Mucosa of gallbladder (tissue), 1 donor: ENCODE data around the gene YWHAQ. TPM values are rescaled to one million over a fixed set of nuclear protein-coding genes. Genes with fewer than 3 reads are reported as not detected.
A peak's percentile ranks its signal among the peaks of the same experiment; 100 is the strongest.
"Not testable (repeated sequence)": the region's sequence is repeated elsewhere in the genome, so short reads cannot be mapped to it uniquely, and the experiment has no call there.

Experiments used
- DNase-seq: peaks from one replicate; pipeline ENCODE4 v3.0.0-alpha.2; 2020; ENCODE audit warnings: low spot score
- total RNA-seq: library from RNA; stranded (reverse); gene quantifications from one replicate; pipeline ENCODE4 v1.2.1, GENCODE V29; 2021
- donor health status: DM: no; HTN: no; CAD: no.

YWHAQ gene
- total RNA-seq, 1 donor from 2014 or later: 250 TPM

DNA sequence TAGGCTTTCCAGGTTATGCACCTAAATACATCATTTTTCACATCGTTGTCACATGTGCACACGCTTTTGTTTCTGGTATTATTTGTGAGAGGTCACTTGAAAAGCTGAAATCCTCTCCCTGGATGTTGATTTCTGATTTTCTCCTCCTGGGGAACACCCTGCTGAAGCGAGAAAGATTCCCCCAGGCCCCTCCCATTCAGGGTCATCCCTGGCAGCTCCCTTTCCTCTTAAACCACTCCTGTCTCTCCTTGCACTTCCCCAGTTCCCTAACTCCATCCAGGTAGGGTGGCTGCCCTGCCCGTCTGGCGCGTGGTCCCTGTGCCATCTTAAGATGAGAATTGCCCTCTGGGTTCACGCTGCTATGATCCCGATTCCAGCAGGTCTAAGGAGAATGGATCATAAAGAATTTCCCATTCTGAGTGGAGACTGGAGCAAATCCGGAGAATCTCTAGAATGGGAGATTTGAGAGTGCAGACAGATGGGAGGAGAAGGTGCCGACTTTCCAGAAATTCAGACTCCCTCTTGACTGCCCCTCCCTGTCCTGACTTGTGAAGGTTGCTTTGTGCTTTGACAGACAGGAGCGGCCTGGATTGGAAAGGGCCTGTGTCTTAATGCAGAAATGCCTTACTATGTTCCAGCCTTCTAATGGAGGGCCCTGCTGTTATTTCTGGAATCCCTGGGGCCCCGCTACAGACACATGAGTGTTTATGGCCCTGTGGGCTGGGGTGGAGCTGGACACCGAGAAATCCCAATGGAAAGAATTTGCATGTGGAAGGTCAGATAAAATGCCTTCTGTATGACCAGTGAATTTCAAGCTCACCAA lies 1.3 kb upstream of the YWHAQ start:
- DNase-seq: no peak

DNA sequence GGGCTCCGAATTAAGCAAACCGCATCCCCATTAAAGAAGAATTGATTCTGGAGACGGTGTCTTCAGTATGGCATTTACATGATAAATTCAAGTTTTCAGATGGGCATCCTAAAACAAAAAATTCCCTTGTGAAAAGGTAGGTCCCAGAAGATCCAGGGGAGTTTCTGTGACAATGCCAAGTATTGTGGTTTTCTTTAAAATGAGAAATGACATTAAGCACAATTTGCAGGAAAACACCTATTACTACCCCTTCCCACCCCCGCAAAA lies 689 bp upstream of the YWHAQ start:
- no peak for DNase-seq

- DNase-seq: peak; percentile 61
Measured at GRCh38 chr2:9630117-9630735, 571 bp downstream of the YWHAQ start.

- no peak for DNase-seq
Measured at GRCh38 chr2:9629222-9630116, 1.3 kb downstream of the YWHAQ start.

GRCh38 chr2:9627310-9627709 lies 3.5 kb downstream of the YWHAQ start:
- no peak for DNase-seq

GRCh38 chr2:9623151-9623550 lies 7.6 kb downstream of the YWHAQ start:
- DNase-seq: no peak

- DNase-seq: not testable (repeated sequence)
Measured at GRCh38 chr2:9621655-9622054, 9.1 kb downstream of the YWHAQ start.

DNA sequence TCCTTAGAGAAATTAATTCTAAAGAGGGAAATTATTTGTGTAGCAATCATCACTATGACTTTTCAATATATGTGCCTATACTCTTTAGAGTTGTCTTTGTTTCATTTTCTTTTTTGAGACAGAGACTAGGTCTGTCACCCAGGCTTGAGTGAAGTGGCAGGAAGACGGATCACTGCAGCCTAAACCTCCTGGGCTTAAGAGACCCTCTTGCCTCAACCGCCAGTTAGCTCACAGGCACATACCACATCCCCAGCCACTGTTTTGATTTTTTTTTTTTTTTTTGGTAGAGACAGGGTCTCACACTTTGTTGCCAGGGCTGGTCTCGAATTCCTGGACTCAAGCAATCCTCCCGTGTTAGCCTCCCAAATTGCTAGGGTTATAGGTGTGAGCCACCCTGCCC lies 12.4 kb downstream of the YWHAQ start:
- no peak for DNase-seq

GRCh38 chr2:9617749-9618148 lies 13.0 kb downstream of the YWHAQ start:
- DNase-seq: no peak

- DNase-seq: no peak
Measured at GRCh38 chr2:9617296-9617695, 13.5 kb downstream of the YWHAQ start.

DNA sequence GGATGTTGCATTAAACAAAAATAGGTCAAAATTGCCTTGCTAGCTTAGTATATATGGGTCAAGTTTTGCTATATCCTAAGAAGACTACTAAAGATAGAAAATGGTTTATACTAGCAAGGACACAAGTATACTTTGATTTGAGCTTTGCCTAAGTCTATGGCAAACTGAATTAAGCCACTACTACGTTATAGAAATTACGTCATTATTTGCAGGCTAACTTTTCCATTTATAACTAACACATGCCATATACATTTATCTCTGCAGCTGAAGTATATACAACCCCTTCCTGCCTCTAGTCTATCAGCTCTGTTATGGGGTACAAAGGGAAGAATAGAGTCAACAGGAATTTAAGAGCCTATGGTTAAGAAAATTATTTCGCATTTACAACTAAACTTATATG lies 16.2 kb downstream of the YWHAQ start:
- no peak for DNase-seq

- no peak for DNase-seq
Measured at GRCh38 chr2:9613291-9613690, 17.5 kb downstream of the YWHAQ start.

GRCh38 chr2:9611549-9611912 lies 19.3 kb downstream of the YWHAQ start:
- not testable (repeated sequence) for DNase-seq

GRCh38 chr2:9610781-9611548 lies 19.8 kb downstream of the YWHAQ start:
- DNase-seq: no peak

GRCh38 chr2:9608491-9608890 lies 22.3 kb downstream of the YWHAQ start:
- DNase-seq: not testable (repeated sequence)

DNA sequence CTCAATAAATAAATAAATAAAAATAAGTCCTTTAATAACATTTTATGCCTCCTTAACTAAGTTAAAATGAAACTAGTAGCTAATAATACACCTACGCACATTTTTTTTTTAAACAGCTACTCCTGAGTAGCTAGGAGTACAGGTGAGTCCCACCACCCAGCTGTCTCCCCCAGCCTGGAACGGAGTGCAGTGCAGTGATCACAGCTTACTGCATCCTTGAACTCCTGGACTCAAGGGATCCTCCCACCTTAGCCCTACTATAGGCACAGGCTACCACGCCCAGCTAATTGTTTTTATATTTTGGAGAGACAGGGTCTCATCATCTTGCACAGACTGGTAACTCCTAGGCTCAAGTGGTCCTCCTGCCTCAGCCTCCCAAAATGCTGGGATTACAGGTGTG lies 28.4 kb downstream of the YWHAQ start:
- DNase-seq: no peak

DNA sequence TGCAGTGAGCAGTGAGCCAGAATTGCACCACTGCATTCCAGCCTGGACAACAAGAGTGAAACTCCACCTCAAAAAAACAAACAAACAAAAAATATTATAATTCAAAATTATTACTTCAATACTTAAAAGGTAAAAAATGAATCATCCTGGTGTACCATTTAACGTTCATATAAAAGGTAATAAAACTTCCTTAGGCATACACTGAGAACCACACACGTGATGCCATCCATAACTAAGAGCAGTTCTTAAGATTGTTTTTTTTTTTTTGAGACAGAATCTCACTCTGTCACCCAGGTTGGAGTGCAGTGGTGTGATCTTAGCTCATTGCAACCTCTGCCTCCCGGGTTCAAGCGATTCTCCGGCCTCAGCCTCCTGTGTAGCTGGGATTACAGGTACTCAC lies 29.4 kb downstream of the YWHAQ start:
- DNase-seq: no peak

DNA sequence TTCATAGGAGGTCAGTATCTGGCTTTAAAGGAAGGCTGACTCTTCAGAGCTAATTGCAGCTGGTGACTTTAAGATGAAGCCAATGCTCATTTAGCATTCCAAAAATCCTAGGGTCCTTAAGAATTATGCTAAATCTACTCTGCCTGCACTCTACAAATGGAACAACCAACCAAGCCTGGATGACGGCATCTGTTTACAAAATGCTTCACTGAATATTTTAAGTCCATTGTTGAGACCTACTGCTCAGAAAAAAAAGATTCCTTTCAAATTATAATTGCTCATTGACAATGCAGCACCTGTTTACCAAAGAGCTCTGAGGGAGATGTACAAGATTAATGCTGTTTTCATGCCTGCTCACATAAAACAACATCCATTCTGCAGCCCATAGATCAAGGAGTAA lies 31.4 kb downstream of the YWHAQ start:
- no peak for DNase-seq

DNA sequence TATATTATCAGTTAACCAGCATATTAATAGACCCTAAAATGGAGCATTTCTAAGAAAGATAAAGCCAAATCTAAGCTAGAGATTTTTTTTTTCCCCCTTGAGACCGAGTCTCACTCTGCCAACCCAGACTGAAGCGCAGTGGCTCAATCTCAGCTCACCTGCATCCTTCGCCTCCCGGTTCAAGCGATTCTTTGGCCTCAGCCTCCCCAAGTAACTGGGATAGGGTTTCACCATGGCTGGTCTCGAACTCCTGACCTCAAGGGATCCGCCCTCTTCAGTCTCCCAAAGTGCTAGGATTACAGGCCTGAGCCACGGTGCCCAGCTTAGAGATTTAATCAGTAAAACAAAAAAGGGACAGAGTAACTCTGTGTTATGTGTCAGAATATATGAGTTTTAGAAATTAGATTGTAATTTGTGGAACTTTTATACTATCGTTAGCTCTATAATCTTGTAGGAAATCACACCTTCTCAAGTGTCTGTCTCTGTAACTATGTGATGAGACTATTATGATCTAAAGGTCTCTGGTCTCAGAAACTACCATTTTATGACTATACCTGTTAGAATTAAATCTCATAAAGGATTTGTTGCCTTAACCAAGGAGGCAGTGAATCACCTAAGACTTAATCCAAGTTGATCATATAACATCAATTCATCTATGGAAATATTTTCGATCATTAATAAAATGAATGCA lies 34.0 kb downstream of the YWHAQ start:
- no peak for DNase-seq

DNA sequence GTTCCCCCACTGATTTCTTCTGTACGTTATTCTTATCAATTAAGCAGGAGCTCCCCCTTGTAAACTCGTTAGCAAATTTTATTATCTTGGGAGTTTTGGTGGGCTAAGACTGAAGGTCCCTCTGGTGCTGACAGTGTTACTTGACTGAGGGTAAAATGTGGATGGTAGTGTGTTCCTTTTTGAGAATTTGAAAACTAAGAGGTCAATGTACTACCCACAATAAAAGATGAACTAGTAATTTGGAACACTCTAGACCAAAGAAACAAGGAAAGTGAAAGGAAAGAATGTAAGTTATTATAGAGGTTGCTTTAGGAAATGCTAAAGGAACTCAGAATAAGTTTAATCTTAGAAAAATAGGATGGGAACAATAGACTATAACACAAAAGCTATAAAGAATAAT lies 35.1 kb downstream of the YWHAQ start:
- no peak for DNase-seq

- not testable (repeated sequence) for DNase-seq
Measured at GRCh38 chr2:9595256-9595655, 35.5 kb downstream of the YWHAQ start.
